GM23338 (cell line): ENCODE measurements around the gene KRTAP10-6.

Experiments used
- CREB1 ChIP-seq: fragments of 250-450 bp; sonication (Bioruptor Pico); IDR thresholded peaks from 2 replicates; pipeline ENCODE4 v1.5.0; 2020; ENCODE audit warnings: low read depth, mild to moderate bottlenecking, moderate library complexity
- EZH2 ChIP-seq: fragments of 200-600 bp; sonication (generic); IDR thresholded peaks from one replicate; pipeline ENCODE4 v1.8.0; 2017; ENCODE audit warnings: antibody characterized with exemption, mild to moderate bottlenecking, low read depth; ENCODE audit not compliant: unreplicated experiment
- EZH2phosphoT487 ChIP-seq: fragments of 200-600 bp; sonication (generic); IDR thresholded peaks from one replicate; pipeline ENCODE4 v1.8.1; 2018; ENCODE audit warnings: antibody characterized with exemption; ENCODE audit not compliant: unreplicated experiment
- JUNB ChIP-seq: IDR thresholded peaks from one replicate; pipeline ENCODE4 v1.6.1; 2016; ENCODE audit warnings: antibody characterized with exemption; ENCODE audit not compliant: unreplicated experiment
- NANOG ChIP-seq: IDR thresholded peaks from 2 replicates; pipeline ENCODE4 v1.6.1; 2016; ENCODE audit warnings: antibody characterized with exemption, borderline replicate concordance
- POLR2AphosphoS5 ChIP-seq: IDR thresholded peaks from 2 replicates; pipeline ENCODE4 v1.6.1; 2016; ENCODE audit warnings: antibody characterized with exemption, low read depth
- TF ChIP-seq, protein P1 (sequence below), 2 experiments: fragments of 200-600 bp in 1 of 2; sonication (generic) in 1 of 2; conservative IDR thresholded peaks; 2 replicates each; pipeline versions ENCODE4 v1.5.1 to v1.6.1; 2016 to 2017; ENCODE audit warnings: antibody characterized with exemption in 2 of 2, low read depth in 2 of 2, mild to moderate bottlenecking in 2 of 2, moderate library complexity in 1 of 2
- TF ChIP-seq, protein P2 (sequence below): IDR thresholded peaks from one replicate; pipeline ENCODE4 v1.6.1; 2018; ENCODE audit warnings: antibody characterized with exemption; ENCODE audit not compliant: unreplicated experiment
- TF ChIP-seq, protein P3 (sequence below): IDR thresholded peaks from 2 replicates; pipeline ENCODE4 v1.6.1; 2016; ENCODE audit warnings: antibody characterized with exemption
- TF ChIP-seq, protein P4 (sequence below): fragments of 250-450 bp; sonication (Bioruptor Pico); IDR thresholded peaks from 2 replicates; pipeline ENCODE4 v1.5.0; 2020; ENCODE audit warnings: mild to moderate bottlenecking, moderate library complexity

DNA sequence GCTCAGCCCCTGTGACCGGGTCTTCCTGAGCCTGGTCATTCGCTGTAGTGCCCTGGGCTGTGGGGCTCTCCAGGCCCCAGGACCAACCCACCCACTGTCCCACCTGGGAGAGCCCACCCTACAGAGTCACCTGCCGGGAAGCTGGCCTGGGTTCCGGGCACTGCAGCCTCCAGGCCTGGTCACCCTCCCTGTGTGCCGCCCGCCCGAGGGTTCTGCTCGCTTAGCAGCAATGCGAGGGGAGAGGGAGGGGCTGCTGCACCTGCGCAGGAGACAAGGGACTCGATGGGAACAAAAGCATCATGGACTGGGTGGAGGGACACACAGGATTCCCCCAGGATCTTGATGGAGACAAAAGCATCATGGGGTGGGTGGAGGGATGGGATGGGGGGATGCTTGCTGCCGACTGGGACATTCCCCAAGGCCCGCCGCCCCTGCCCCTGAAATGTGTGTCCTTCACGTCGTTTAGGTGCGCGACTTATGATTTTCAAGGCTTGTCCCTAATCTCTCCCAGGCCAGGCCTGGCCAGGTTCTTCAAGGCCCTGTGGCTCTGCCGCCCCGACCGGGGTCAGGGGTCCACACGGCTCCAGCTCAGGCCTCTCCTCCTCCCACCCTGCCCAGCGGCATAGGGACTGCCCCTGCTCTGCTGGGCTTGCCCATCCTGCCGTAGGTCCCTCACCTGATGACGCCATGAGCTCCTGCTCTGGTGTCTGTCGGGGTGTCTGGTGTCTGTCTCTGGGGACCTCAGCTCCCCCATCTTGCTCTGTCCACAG is 21.3 kb upstream of the KRTAP10-6 start:
- TF ChIP-seq, protein P1, sequence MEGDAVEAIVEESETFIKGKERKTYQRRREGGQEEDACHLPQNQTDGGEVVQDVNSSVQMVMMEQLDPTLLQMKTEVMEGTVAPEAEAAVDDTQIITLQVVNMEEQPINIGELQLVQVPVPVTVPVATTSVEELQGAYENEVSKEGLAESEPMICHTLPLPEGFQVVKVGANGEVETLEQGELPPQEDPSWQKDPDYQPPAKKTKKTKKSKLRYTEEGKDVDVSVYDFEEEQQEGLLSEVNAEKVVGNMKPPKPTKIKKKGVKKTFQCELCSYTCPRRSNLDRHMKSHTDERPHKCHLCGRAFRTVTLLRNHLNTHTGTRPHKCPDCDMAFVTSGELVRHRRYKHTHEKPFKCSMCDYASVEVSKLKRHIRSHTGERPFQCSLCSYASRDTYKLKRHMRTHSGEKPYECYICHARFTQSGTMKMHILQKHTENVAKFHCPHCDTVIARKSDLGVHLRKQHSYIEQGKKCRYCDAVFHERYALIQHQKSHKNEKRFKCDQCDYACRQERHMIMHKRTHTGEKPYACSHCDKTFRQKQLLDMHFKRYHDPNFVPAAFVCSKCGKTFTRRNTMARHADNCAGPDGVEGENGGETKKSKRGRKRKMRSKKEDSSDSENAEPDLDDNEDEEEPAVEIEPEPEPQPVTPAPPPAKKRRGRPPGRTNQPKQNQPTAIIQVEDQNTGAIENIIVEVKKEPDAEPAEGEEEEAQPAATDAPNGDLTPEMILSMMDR (conservative IDR thresholded peaks at IDR 0.05; ENCODE audit: low read depth in 2 of 2), result no peak
- TF ChIP-seq EZH2phosphoT487, result no peak
- no peak for TF ChIP-seq POLR2AphosphoS5
- no peak for TF ChIP-seq JUNB
- TF ChIP-seq EZH2, result no peak
- TF ChIP-seq, protein P2, sequence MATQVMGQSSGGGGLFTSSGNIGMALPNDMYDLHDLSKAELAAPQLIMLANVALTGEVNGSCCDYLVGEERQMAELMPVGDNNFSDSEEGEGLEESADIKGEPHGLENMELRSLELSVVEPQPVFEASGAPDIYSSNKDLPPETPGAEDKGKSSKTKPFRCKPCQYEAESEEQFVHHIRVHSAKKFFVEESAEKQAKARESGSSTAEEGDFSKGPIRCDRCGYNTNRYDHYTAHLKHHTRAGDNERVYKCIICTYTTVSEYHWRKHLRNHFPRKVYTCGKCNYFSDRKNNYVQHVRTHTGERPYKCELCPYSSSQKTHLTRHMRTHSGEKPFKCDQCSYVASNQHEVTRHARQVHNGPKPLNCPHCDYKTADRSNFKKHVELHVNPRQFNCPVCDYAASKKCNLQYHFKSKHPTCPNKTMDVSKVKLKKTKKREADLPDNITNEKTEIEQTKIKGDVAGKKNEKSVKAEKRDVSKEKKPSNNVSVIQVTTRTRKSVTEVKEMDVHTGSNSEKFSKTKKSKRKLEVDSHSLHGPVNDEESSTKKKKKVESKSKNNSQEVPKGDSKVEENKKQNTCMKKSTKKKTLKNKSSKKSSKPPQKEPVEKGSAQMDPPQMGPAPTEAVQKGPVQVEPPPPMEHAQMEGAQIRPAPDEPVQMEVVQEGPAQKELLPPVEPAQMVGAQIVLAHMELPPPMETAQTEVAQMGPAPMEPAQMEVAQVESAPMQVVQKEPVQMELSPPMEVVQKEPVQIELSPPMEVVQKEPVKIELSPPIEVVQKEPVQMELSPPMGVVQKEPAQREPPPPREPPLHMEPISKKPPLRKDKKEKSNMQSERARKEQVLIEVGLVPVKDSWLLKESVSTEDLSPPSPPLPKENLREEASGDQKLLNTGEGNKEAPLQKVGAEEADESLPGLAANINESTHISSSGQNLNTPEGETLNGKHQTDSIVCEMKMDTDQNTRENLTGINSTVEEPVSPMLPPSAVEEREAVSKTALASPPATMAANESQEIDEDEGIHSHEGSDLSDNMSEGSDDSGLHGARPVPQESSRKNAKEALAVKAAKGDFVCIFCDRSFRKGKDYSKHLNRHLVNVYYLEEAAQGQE, result no peak
- no peak for TF ChIP-seq CREB1 (CRISPR knock-in tag)
- TF ChIP-seq, protein P3, sequence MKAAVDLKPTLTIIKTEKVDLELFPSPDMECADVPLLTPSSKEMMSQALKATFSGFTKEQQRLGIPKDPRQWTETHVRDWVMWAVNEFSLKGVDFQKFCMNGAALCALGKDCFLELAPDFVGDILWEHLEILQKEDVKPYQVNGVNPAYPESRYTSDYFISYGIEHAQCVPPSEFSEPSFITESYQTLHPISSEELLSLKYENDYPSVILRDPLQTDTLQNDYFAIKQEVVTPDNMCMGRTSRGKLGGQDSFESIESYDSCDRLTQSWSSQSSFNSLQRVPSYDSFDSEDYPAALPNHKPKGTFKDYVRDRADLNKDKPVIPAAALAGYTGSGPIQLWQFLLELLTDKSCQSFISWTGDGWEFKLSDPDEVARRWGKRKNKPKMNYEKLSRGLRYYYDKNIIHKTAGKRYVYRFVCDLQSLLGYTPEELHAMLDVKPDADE, result no peak
- TF ChIP-seq, protein P4, sequence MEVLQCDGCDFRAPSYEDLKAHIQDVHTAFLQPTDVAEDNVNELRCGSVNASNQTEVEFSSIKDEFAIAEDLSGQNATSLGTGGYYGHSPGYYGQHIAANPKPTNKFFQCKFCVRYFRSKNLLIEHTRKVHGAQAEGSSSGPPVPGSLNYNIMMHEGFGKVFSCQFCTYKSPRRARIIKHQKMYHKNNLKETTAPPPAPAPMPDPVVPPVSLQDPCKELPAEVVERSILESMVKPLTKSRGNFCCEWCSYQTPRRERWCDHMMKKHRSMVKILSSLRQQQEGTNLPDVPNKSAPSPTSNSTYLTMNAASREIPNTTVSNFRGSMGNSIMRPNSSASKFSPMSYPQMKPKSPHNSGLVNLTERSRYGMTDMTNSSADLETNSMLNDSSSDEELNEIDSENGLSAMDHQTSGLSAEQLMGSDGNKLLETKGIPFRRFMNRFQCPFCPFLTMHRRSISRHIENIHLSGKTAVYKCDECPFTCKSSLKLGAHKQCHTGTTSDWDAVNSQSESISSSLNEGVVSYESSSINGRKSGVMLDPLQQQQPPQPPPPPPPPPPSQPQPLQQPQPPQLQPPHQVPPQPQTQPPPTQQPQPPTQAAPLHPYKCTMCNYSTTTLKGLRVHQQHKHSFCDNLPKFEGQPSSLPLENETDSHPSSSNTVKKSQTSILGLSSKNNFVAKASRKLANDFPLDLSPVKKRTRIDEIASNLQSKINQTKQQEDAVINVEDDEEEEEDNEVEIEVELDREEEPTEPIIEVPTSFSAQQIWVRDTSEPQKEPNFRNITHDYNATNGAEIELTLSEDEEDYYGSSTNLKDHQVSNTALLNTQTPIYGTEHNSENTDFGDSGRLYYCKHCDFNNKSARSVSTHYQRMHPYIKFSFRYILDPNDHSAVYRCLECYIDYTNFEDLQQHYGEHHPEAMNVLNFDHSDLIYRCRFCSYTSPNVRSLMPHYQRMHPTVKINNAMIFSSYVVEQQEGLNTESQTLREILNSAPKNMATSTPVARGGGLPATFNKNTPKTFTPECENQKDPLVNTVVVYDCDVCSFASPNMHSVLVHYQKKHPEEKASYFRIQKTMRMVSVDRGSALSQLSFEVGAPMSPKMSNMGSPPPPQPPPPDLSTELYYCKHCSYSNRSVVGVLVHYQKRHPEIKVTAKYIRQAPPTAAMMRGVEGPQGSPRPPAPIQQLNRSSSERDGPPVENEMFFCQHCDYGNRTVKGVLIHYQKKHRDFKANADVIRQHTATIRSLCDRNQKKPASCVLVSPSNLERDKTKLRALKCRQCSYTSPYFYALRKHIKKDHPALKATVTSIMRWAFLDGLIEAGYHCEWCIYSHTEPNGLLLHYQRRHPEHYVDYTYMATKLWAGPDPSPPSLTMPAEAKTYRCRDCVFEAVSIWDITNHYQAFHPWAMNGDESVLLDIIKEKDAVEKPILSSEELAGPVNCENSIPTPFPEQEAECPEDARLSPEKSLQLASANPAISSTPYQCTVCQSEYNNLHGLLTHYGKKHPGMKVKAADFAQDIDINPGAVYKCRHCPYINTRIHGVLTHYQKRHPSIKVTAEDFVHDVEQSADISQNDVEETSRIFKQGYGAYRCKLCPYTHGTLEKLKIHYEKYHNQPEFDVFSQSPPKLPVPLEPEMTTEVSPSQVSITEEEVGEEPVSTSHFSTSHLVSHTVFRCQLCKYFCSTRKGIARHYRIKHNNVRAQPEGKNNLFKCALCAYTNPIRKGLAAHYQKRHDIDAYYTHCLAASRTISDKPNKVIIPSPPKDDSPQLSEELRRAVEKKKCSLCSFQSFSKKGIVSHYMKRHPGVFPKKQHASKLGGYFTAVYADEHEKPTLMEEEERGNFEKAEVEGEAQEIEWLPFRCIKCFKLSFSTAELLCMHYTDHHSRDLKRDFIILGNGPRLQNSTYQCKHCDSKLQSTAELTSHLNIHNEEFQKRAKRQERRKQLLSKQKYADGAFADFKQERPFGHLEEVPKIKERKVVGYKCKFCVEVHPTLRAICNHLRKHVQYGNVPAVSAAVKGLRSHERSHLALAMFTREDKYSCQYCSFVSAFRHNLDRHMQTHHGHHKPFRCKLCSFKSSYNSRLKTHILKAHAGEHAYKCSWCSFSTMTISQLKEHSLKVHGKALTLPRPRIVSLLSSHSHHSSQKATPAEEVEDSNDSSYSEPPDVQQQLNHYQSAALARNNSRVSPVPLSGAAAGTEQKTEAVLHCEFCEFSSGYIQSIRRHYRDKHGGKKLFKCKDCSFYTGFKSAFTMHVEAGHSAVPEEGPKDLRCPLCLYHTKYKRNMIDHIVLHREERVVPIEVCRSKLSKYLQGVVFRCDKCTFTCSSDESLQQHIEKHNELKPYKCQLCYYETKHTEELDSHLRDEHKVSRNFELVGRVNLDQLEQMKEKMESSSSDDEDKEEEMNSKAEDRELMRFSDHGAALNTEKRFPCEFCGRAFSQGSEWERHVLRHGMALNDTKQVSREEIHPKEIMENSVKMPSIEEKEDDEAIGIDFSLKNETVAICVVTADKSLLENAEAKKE (CRISPR knock-in tag), result no peak
- TF ChIP-seq NANOG, result no peak
